ENCODE measurements around the gene CAND2.

- TF ChIP-seq CTCF (conservative IDR thresholded peaks at IDR 0.05; ENCODE audit: low read depth, low read length) (no peak), EZH2 (IDR thresholded peaks at IDR 0.05; ENCODE audit: borderline replicate concordance, low read depth, low read length, poor library complexity, severe bottlenecking) (no peak)
Observed at GRCh38 chr3:12842469-12842868, 46.0 kb downstream of the CAND2 start.
